CD4-positive, alpha-beta T cell treated with Interferon gamma for 1 hour (primary cell): ENCODE data around the gene NFKBIL1.

Source experiments
- DNase-seq: peaks from one replicate; pipeline ENCODE4 v3.0.0-alpha.2; 2020

Gene NFKBIL1

GRCh38 chr6:31535538-31536324, 11.7 kb upstream of the NFKBIL1 start:
- no peak for DNase-seq

GRCh38 chr6:31538805-31539400, 8.5 kb upstream of the NFKBIL1 start:
- no peak for DNase-seq

GRCh38 chr6:31540640-31541039, 6.8 kb upstream of the NFKBIL1 start:
- DNase-seq = no peak

GRCh38 chr6:31541059-31541657, 6.2 kb upstream of the NFKBIL1 start:
- peak; percentile 70 for DNase-seq

GRCh38 chr6:31541658-31542521, 5.5 kb upstream of the NFKBIL1 start, which contains the start of gene DDX39B:
TSS of gene DDX39B (minus strand) at chr6:31542003. CDS start at chr6:31540532, 1,471 bp downstream.
- peak; percentile 95 for DNase-seq

GRCh38 chr6:31543639-31544038, 3.8 kb upstream of the NFKBIL1 start:
- no peak for DNase-seq

GRCh38 chr6:31544676-31545075, 2.7 kb upstream of the NFKBIL1 start:
- DNase-seq = no peak

- no peak for DNase-seq
These were observed 2.1 kb upstream of the NFKBIL1 start for GRCh38 chr6:31545291-31545690.

GRCh38 chr6:31546339-31546957, 960 bp upstream of the NFKBIL1 start, which contains the start of gene ATP6V1G2:
TSS of gene ATP6V1G2 (minus strand) at chr6:31546608. CDS start at chr6:31546559, 49 bp downstream.
- DNase-seq = peak; percentile 84

GRCh38 chr6:31547727-31548543, 527 bp downstream of the NFKBIL1 start:
- DNase-seq = no peak

GRCh38 chr6:31548544-31548873, 1.1 kb downstream of the NFKBIL1 start:
- DNase-seq = no peak

GRCh38 chr6:31551371-31551770, 4.0 kb downstream of the NFKBIL1 start:
- DNase-seq = peak; percentile 75

GRCh38 chr6:31556307-31556706, 8.9 kb downstream of the NFKBIL1 start:
- DNase-seq = no peak

GRCh38 chr6:31557443-31558317, 10.3 kb downstream of the NFKBIL1 start:
- DNase-seq = no peak

- DNase-seq = no peak
These were observed 10.9 kb downstream of the NFKBIL1 start for GRCh38 chr6:31558318-31558625.

- peak; percentile 81 for DNase-seq
These were observed 11.5 kb downstream of the NFKBIL1 start for GRCh38 chr6:31558631-31559500.

GRCh38 chr6:31559606-31559957, 12.2 kb downstream of the NFKBIL1 start:
- no peak for DNase-seq

- peak; percentile 76 for DNase-seq
These were observed 12.7 kb downstream of the NFKBIL1 start for GRCh38 chr6:31559958-31560696.

- DNase-seq = no peak
These were observed 13.3 kb downstream of the NFKBIL1 start for GRCh38 chr6:31560697-31561058.
